Smooth muscle cell (in vitro differentiated cells): Measurements from ENCODE around the gene SUSD2. TPM values are rescaled to one million over a fixed set of nuclear protein-coding genes. Genes with fewer than 3 reads are reported as not detected.

Experiments used
- DNase-seq: peaks from one replicate; lab custom pipeline; 2025; ENCODE audit not compliant: unreplicated experiment; lab: John Stamatoyannopoulos, UW
- H2AFZ ChIP-seq: fragments of 200-600 bp; sonication (generic); 2 replicates; pipeline ENCODE4 v1.6.0; 2016; ENCODE audit warnings: antibody characterized with exemption, low read depth, mild to moderate bottlenecking
- H3F3A ChIP-seq: fragments of 200-600 bp; sonication (generic); 2 replicates; pipeline ENCODE4 v1.6.0; 2017; ENCODE audit warnings: antibody characterized with exemption, low read depth
- H3K27ac ChIP-seq: fragments of 200-600 bp; sonication (generic); 2 replicates; pipeline ENCODE4 v1.5.1; 2016; ENCODE audit warnings: low read depth, mild to moderate bottlenecking
- H3K27me3 ChIP-seq: fragments of 200-600 bp; sonication (generic); 2 replicates; pipeline ENCODE4 v1.6.1; 2016; ENCODE audit warnings: low read depth, mild to moderate bottlenecking
- H3K36me3 ChIP-seq: fragments of 200-600 bp; sonication (generic); 2 replicates; pipeline ENCODE4 v1.5.1; 2016; ENCODE audit warnings: low read depth
- H3K4me1 ChIP-seq: fragments of 200-600 bp; sonication (generic); 2 replicates; pipeline ENCODE4 v1.5.1; 2016; ENCODE audit warnings: low read depth
- H3K4me2 ChIP-seq: fragments of 200-600 bp; sonication (generic); 2 replicates; pipeline ENCODE4 v1.6.0; 2016; ENCODE audit warnings: mild to moderate bottlenecking
- H3K4me3 ChIP-seq: fragments of 200-600 bp; sonication (generic); 2 replicates; pipeline ENCODE4 v1.5.1; 2016; ENCODE audit warnings: mild to moderate bottlenecking
- H3K79me2 ChIP-seq: fragments of 200-600 bp; sonication (generic); 2 replicates; pipeline ENCODE4 v1.6.0; 2016; ENCODE audit warnings: low read depth, mild to moderate bottlenecking
- H3K9ac ChIP-seq: fragments of 200-600 bp; sonication (generic); 2 replicates; pipeline ENCODE4 v1.6.0; 2016; ENCODE audit warnings: low read depth
- H3K9me3 ChIP-seq: fragments of 200-600 bp; sonication (generic); replicated peaks from 2 replicates; pipeline ENCODE4 v1.5.1; 2016; ENCODE audit warnings: low read depth
- H4K20me1 ChIP-seq: fragments of 200-600 bp; sonication (generic); 2 replicates; pipeline ENCODE4 v1.6.0; 2016; ENCODE audit warnings: low read depth
- WGBS: methylation state at CpG from one replicate; pipeline ENCODE4 v1.1.7; 2016; ENCODE audit warnings: low lambda C conversion rate; 5-methylcytosine and 5-hydroxymethylcytosine counted together
- polyA plus RNA-seq: library from polyadenylated mRNA; unstranded; fragments of >200 nt; fragmentation: Nextera tagmentation; extraction: Ambion mirVana; gene quantifications from 2 replicates; pipeline ENCODE4 v1.2.1, GENCODE V29; 2016
- total RNA-seq: library from RNA; depleted of rRNA; stranded (reverse); fragments of >200 nt; gene quantifications from 2 replicates; pipeline ENCODE4 v1.2.3, GENCODE V29; 2014
- TF ChIP-seq, protein P1 (sequence below): fragments of 200-600 bp; sonication (generic); IDR thresholded peaks from 2 replicates; pipeline ENCODE4 v1.5.1; 2017; ENCODE audit warnings: borderline replicate concordance, mild to moderate bottlenecking, antibody characterized with exemption; ENCODE audit not compliant: insufficient read depth, poor library complexity, severe bottlenecking

The SUSD2 gene
- total and polyA plus RNA-seq, 2 experiments from 2014 or later: 1.1 to 1.2 TPM

DNA sequence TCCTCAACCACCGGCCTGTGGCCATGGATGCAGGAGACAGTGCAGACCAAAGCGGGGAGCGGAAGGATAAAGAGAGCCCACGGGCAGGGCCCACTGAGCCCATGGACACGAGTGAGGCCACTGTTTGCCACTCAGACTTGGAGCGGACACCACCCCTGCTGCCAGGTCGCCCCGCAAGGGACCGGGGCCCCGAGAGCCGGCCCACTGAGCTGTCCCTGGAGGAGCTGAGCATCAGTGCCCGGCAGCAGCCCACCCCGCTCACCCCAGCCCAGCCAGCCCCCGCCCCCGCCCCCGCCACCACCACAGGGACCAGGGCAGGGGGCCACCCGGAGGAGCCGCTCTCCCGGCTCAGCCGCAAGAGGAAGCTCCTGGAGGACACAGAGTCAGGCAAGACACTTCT, 14.5 kb upstream of the SUSD2 start:
- DNase-seq: no peak
- H3K4me1 ChIP-seq: no peaks in the 10 kb centered on the region
- WGBS: 97% methylated on average over 18 of the region's 20 CpGs
- H3K9ac ChIP-seq: no peak overlapping the region
- H3K9me3 ChIP-seq: no peaks in the 10 kb centered on the region
- no peaks in the 10 kb centered on the region for H3K27me3 ChIP-seq
- TF ChIP-seq, protein P1, sequence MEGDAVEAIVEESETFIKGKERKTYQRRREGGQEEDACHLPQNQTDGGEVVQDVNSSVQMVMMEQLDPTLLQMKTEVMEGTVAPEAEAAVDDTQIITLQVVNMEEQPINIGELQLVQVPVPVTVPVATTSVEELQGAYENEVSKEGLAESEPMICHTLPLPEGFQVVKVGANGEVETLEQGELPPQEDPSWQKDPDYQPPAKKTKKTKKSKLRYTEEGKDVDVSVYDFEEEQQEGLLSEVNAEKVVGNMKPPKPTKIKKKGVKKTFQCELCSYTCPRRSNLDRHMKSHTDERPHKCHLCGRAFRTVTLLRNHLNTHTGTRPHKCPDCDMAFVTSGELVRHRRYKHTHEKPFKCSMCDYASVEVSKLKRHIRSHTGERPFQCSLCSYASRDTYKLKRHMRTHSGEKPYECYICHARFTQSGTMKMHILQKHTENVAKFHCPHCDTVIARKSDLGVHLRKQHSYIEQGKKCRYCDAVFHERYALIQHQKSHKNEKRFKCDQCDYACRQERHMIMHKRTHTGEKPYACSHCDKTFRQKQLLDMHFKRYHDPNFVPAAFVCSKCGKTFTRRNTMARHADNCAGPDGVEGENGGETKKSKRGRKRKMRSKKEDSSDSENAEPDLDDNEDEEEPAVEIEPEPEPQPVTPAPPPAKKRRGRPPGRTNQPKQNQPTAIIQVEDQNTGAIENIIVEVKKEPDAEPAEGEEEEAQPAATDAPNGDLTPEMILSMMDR: no peak
- H3K4me2 ChIP-seq: no peak overlapping the region
- no peak overlapping the region for H2AFZ ChIP-seq
- H3K36me3 ChIP-seq: no peaks in the 10 kb centered on the region
- H3K27ac ChIP-seq: no peak overlapping the region
- peaks cover under 1% of the 10 kb centered on the region for H4K20me1 ChIP-seq
- no peaks in the 10 kb centered on the region for H3K79me2 ChIP-seq
- no peak overlapping the region for H3K4me3 ChIP-seq
- no peaks in the 10 kb centered on the region for H3F3A ChIP-seq

DNA sequence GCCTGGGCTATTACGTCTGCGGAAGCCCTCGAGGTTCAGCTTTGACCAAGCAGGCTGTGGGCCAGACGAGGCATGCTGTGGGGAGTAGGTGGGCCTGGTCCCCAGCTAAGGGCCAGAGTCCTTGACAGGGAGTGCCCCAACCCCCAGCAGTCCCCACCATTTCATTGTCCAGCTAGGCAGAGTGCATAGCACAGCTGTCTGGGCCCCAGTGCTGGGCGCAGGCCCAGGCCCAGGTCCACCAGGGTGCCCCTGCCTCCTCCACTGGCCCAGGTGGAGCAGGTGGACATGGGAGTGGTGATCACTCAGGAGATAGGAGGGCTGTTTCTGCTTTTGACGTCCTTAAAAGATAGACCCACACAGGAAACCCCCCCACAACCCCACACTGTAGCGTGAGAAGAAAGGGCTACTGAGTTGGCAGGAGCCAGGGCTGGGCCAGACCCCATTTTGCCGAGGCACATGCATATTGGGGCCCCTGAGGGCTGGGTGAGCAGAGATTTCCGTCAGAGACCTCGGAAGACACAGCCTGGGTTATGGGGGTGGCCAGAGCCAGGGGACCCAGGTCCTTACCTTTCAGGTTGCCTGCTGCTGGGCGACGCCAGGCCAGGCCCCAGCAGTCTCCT, 11.7 kb upstream of the SUSD2 start:
- no peak overlapping the region for H2AFZ ChIP-seq
- H3K9ac ChIP-seq: no peak overlapping the region
- H3K4me3 ChIP-seq: no peak overlapping the region
- H4K20me1 ChIP-seq: no peaks in the 10 kb centered on the region
- no peaks in the 10 kb centered on the region for H3F3A ChIP-seq
- H3K36me3 ChIP-seq: no peaks in the 10 kb centered on the region
- no peaks in the 10 kb centered on the region for H3K79me2 ChIP-seq
- DNase-seq: no peak
- WGBS: 89% methylated on average over 12 of the region's 12 CpGs
- no peak overlapping the region for H3K27ac ChIP-seq
- H3K27me3 ChIP-seq: no peaks in the 10 kb centered on the region
- no peaks in the 10 kb centered on the region for H3K9me3 ChIP-seq
- TF ChIP-seq, protein P1: no peak
- no peak overlapping the region for H3K4me2 ChIP-seq
- H3K4me1 ChIP-seq: no peaks in the 10 kb centered on the region

DNA sequence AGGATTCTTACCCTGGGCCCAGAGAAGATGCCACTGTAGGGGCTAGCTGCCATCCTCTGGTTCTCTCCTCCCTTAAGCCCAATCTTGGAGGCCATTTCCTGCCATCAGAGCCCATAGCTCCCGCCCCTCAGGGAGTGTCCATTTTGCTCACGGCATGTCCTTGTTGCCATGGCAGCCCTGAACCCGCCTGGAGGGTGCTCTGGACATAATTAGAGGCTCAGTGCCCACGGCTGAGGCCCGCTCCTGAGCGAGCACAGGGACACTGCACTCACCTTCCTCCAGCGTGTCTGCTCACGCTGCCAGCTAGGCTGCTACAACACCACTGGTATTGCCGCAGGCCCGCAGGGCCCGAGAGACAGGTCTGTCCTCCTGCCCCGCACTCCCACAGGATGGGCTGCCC, 11.1 kb upstream of the SUSD2 start:
- 86% methylated on average over 12 of the region's 12 CpGs for WGBS
- Histone ChIP-seq H3K9ac (no peak overlapping the region), H3K4me3 (no peak overlapping the region), H3K4me2 (no peak overlapping the region), H3K36me3 (no peaks in the 10 kb centered on the region), H3K9me3 (no peaks in the 10 kb centered on the region), H3F3A (no peaks in the 10 kb centered on the region), H3K27me3 (no peaks in the 10 kb centered on the region), H3K27ac (no peak overlapping the region), H3K4me1 (no peaks in the 10 kb centered on the region), H2AFZ (no peak overlapping the region), H3K79me2 (no peaks in the 10 kb centered on the region), H4K20me1 (no peaks in the 10 kb centered on the region)
- TF ChIP-seq, protein P1: no peak
- DNase-seq: no peak

DNA sequence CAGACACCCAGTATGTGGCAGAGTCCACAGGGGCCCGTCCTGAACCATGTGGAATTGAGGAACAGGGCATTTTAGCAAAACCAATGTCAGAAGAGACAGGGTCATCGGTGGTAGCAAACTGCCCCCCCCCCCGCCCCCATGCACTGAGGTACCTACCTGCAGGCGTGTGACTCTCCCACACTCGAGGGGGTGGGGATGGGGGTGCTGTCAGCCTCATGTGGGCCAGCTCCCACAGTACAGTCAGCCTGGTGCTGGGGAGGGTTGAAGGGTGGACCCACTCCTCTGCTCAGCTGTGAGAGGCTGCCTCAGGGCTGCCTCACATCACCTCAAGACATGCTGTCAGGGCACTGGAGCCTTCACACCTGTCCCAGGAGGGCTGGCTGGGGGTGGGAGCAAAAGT, 10.7 kb upstream of the SUSD2 start:
- TF ChIP-seq, protein P1: no peak
- H4K20me1 ChIP-seq: no peaks in the 10 kb centered on the region
- H3K4me1 ChIP-seq: no peaks in the 10 kb centered on the region
- no peaks in the 10 kb centered on the region for H3K36me3 ChIP-seq
- H3F3A ChIP-seq: no peaks in the 10 kb centered on the region
- H3K9me3 ChIP-seq: no peaks in the 10 kb centered on the region
- no peak overlapping the region for H3K4me2 ChIP-seq
- no peaks in the 10 kb centered on the region for H3K27me3 ChIP-seq
- no peaks in the 10 kb centered on the region for H3K79me2 ChIP-seq
- H3K27ac ChIP-seq: no peak overlapping the region
- 97% methylated on average over 5 of the region's 5 CpGs for WGBS
- no peak overlapping the region for H2AFZ ChIP-seq
- no peak for DNase-seq
- no peak overlapping the region for H3K4me3 ChIP-seq
- H3K9ac ChIP-seq: no peak overlapping the region
